Loucy (cell line): Measurements from ENCODE around the gene FAM168A.
A peak's percentile ranks its signal among the peaks of the same experiment; 100 is the strongest.

Source experiments
- H2AFZ ChIP-seq: fragments of 200-600 bp; sonication (generic); 2 replicates; pipeline ENCODE4 v1.6.0; 2016; ENCODE audit warnings: antibody characterized with exemption, mild to moderate bottlenecking, low read length, moderate library complexity
- H3F3A ChIP-seq: fragments of 200-600 bp; 2 replicates; pipeline ENCODE4 v1.6.0; 2016; ENCODE audit warnings: antibody characterized with exemption, low read depth, mild to moderate bottlenecking
- H3K27me3 ChIP-seq: fragments of 200-600 bp; sonication (generic); 2 replicates; pipeline ENCODE4 v1.6.1; 2014; ENCODE audit warnings: low read length, mild to moderate bottlenecking; ENCODE audit not compliant: insufficient read depth, poor library complexity, severe bottlenecking
- H3K36me3 ChIP-seq: fragments of 200-600 bp; sonication (generic); 2 replicates; pipeline ENCODE4 v1.6.1; 2016; ENCODE audit warnings: low read length; ENCODE audit not compliant: insufficient read depth
- H3K4me1 ChIP-seq: fragments of 200-600 bp; sonication (generic); 2 replicates; pipeline ENCODE4 v1.5.1; 2014; ENCODE audit warnings: low read length, mild to moderate bottlenecking; ENCODE audit not compliant: insufficient read depth, poor library complexity, severe bottlenecking
- H3K4me2 ChIP-seq: fragments of 200-600 bp; sonication (generic); 2 replicates; pipeline ENCODE4 v1.6.0; 2014; ENCODE audit warnings: antibody characterized with exemption, low read length, low read depth, mild to moderate bottlenecking; ENCODE audit not compliant: poor library complexity, severe bottlenecking
- H3K4me3 ChIP-seq: fragments of 200-600 bp; sonication (generic); 2 replicates; pipeline ENCODE4 v1.5.1; 2014; ENCODE audit warnings: low read length, mild to moderate bottlenecking, mixed read lengths; ENCODE audit not compliant: poor library complexity, severe bottlenecking
- H3K79me2 ChIP-seq: fragments of 200-600 bp; sonication (generic); 2 replicates; pipeline ENCODE4 v1.6.1; 2014; ENCODE audit warnings: low read length; ENCODE audit not compliant: insufficient read depth
- H3K9ac ChIP-seq: fragments of 200-600 bp; sonication (generic); 2 replicates; pipeline ENCODE4 v1.6.0; 2014; ENCODE audit warnings: mild to moderate bottlenecking, low read depth, low read length, moderate library complexity; ENCODE audit not compliant: poor library complexity, severe bottlenecking
- H3K9me2 ChIP-seq: fragments of 200-600 bp; sonication (generic); replicated peaks from 2 replicates; pipeline ENCODE4 v1.6.1; 2016; ENCODE audit warnings: low read depth, low read length, mixed read lengths
- H3K9me3 ChIP-seq: fragments of 200-600 bp; sonication (generic); 2 replicates; pipeline ENCODE4 v1.6.1; 2014; ENCODE audit warnings: mild to moderate bottlenecking, antibody characterized with exemption, low read length, low read depth; ENCODE audit not compliant: insufficient read depth
- H4K20me1 ChIP-seq: fragments of 200-600 bp; sonication (generic); 2 replicates; pipeline ENCODE4 v1.6.0; 2014; ENCODE audit warnings: antibody characterized with exemption, low read length, mild to moderate bottlenecking; ENCODE audit not compliant: insufficient read depth, poor library complexity, severe bottlenecking
- EZH2phosphoT487 ChIP-seq: fragments of 200-600 bp; IDR thresholded peaks from 2 replicates; pipeline ENCODE4 v1.6.1; 2018; ENCODE audit warnings: antibody characterized with exemption, mild to moderate bottlenecking, moderate library complexity, borderline replicate concordance
- TF ChIP-seq, protein P1 (sequence below): fragments of 200-600 bp; sonication (generic); conservative IDR thresholded peaks from 2 replicates; pipeline ENCODE4 v1.5.1; 2014; ENCODE audit warnings: mild to moderate bottlenecking, antibody characterized with exemption, low read length

FAM168A gene

DNA sequence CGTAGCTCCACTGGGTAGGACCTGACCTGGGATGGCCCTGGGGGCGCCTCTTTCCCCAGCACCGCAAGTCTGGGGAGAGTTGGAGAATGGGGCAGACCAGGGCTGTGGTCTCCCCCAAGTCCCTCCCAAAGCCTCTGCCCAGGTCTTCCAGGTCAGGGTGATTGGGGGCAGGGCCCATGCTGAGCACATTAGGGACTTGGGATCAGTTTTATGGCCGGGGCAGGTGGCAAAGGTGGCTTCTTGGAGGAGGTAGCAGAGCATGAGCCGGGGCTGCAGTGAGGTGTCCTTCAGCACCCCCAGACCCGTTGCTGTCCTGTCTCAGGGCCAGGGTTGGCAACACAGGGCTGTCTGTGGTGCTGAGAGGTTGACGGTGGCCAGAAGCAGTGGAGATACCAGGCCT is 215.7 kb downstream of the FAM168A start:
- H3K4me3 ChIP-seq: no peak overlapping the region
- no peaks in the 10 kb centered on the region for H3K36me3 ChIP-seq
- peaks cover 82% of the 10 kb centered on the region for H4K20me1 ChIP-seq
- no peak overlapping the region for H3K9ac ChIP-seq
- no peaks in the 10 kb centered on the region for H3K9me3 ChIP-seq
- no peaks in the 10 kb centered on the region for H3K9me2 ChIP-seq
- H3K79me2 ChIP-seq: peaks cover 100% of the 10 kb centered on the region
- peaks cover 90% of the 10 kb centered on the region for H3K4me1 ChIP-seq
- H3K27me3 ChIP-seq: no peaks in the 10 kb centered on the region
- H2AFZ ChIP-seq: no peak overlapping the region
- peak overlapping the region; percentile 87 for H3K4me2 ChIP-seq
- H3F3A ChIP-seq: no peaks in the 10 kb centered on the region
- TF ChIP-seq EZH2phosphoT487: no peak
- TF ChIP-seq, protein P1, sequence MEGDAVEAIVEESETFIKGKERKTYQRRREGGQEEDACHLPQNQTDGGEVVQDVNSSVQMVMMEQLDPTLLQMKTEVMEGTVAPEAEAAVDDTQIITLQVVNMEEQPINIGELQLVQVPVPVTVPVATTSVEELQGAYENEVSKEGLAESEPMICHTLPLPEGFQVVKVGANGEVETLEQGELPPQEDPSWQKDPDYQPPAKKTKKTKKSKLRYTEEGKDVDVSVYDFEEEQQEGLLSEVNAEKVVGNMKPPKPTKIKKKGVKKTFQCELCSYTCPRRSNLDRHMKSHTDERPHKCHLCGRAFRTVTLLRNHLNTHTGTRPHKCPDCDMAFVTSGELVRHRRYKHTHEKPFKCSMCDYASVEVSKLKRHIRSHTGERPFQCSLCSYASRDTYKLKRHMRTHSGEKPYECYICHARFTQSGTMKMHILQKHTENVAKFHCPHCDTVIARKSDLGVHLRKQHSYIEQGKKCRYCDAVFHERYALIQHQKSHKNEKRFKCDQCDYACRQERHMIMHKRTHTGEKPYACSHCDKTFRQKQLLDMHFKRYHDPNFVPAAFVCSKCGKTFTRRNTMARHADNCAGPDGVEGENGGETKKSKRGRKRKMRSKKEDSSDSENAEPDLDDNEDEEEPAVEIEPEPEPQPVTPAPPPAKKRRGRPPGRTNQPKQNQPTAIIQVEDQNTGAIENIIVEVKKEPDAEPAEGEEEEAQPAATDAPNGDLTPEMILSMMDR: no peak

DNA sequence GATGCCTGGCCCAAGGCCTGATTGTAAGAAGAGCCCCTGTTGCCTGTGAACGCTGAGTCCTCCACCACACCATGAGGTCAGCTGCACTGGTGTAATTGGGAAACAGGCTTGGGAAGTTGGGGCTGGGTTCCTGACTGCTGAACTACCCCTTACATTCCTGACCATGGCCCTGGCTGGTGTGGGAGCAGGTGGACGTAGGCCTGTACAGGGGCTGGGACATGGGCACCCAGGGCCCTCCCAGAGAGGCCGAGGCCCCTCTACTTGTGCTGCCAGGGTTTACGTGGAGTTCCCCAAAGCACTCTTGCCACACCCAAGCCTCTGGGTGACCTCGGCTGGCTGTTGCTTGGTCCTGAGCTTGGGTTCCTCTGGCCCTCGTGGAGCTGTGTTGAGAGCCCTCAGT is 216.3 kb downstream of the FAM168A start:
- TF ChIP-seq EZH2phosphoT487: no peak
- TF ChIP-seq, protein P1: no peak
- H3K9me3 ChIP-seq: no peaks in the 10 kb centered on the region
- peaks cover 4% of the 10 kb centered on the region for H3K27me3 ChIP-seq
- no peaks in the 10 kb centered on the region for H3K36me3 ChIP-seq
- no peaks in the 10 kb centered on the region for H3K9me2 ChIP-seq
- H3K4me2 ChIP-seq: peak overlapping the region; percentile 87
- peak overlapping the region; percentile 20 for H3K9ac ChIP-seq
- no peaks in the 10 kb centered on the region for H3F3A ChIP-seq
- H2AFZ ChIP-seq: no peak overlapping the region
- H3K4me3 ChIP-seq: no peak overlapping the region
- H4K20me1 ChIP-seq: peaks cover 86% of the 10 kb centered on the region
- peaks cover 84% of the 10 kb centered on the region for H3K4me1 ChIP-seq
- H3K79me2 ChIP-seq: peaks cover 100% of the 10 kb centered on the region

DNA sequence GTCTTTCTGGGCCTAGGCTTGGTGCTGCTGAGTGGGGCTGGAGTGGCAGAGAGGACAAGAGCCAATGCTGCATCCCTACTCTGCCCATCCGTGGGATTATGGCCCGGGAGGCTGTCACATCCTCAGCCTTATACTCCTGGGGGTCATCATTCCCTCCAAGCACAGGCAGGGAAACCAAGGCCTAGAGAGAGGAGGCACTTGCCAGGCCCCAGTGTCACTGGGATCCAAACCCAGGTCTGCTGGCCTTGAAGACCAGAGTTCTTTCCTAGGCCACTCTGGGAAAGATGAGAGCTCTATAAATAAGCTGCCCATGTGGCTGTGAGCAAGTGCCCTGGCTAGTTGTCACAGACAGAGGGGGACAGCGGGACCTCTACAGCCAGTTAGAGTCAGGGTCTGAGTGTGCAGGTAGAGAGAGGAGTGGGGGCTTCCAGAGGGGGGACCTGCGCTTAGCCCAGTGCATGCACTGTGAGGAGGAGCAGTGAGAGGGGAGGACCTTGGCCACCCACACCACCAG is 217.0 kb downstream of the FAM168A start:
- Histone ChIP-seq H3K27me3 (peaks cover 5% of the 10 kb centered on the region), H2AFZ (no peak overlapping the region), H3F3A (no peaks in the 10 kb centered on the region), H3K9me2 (no peaks in the 10 kb centered on the region), H3K9me3 (no peaks in the 10 kb centered on the region), H3K9ac (peak overlapping the region; percentile 20), H3K79me2 (peaks cover 96% of the 10 kb centered on the region), H3K4me2 (peak overlapping the region; percentile 87), H3K4me1 (peaks cover 77% of the 10 kb centered on the region), H3K36me3 (no peaks in the 10 kb centered on the region), H3K4me3 (peak overlapping the region; percentile 96), H4K20me1 (peaks cover 80% of the 10 kb centered on the region)
- TF ChIP-seq, protein P1: no peak
- no peak for TF ChIP-seq EZH2phosphoT487
